ENCODE results near the gene HTR3C. TPM values are rescaled to one million over a fixed set of nuclear protein-coding genes. Genes with fewer than 3 reads are reported as not detected.
A peak's percentile ranks its signal among the peaks of the same experiment; 100 is the strongest.

HTR3C gene
- total and polyA plus RNA-seq, 8 donors: 0.10 to 0.16 (median 0.15) TPM; not detected in 4

- intact Hi-C loops (cut with DNase I): loop anchor here in 1 of 2 donors (5.0 kb wide), 1 partner anchor 119 kb away; no protein-coding TSS in a partner anchor
- Histone ChIP-seq H3K4me3 (peak overlapping the region in 1 of 2 donors; percentile 76), H3K36me3 (peaks cover 0 to 24% of the 10 kb centered on the region in 2 donors), H3K27ac (no peak overlapping the region), H3K9me3 (no peaks in the 10 kb centered on the region), H3K4me1 (peaks cover 9 to 24% of the 10 kb centered on the region in 2 donors), H3K27me3 (no peaks in the 10 kb centered on the region)
- ATAC-seq (no peak), DNase-seq (no peak)
- no peak for TF ChIP-seq CTCF (IDR thresholded peaks at IDR 0.05)
Observed at GRCh38 chr3:184016169-184016570, 36.7 kb upstream of the HTR3C start.

DNA sequence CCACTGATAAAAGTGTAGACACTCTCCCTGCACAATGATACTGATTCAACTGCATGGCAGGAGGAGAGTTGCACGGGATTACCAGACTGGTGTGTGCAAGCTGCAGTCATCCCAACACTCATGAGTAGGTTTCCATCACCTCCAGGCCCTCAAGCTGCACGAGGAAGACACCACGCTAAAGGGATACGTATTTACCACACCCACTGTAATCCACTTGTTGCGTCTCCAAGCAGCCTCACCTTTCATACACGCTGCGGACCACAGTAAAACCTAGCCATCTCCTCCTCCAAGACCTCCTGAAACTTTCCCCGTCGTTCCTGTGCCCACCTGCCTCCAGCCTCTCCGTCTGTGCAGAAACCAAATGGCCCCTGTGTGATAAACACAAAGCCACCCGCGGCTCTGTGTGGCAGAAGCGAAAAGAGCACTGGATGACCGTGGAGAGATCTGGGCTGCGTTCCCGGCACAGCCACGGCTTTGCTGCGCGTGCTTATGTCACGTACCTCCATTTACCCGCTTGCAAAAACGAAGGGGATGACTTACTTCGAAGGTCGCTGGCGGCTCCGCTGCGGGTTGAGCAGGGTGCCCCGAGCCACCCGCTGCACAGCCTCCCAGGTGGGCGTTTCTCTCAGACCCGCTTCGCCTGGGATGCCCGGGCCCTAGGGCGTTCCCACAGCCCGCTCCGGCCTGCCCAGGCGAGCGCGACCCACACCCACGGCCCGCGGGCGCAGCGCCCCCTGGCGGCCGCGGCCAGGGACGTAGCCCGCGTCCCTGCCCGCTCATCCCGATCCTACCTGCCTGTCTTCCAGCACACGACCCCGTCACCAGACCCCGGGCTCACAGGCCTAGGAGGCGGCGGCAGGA, 35.8 kb upstream of the HTR3C start:
- ATAC-seq (peak; percentile 96), DNase-seq (peak in 3 of 4 donors; percentile 62 to 95 (median 67))
- Histone ChIP-seq H3K4me1 (peaks cover 9 to 32% of the 10 kb centered on the region in 2 donors), H3K27ac (peak overlapping the region; percentile 49 to 71), H3K9me3 (no peaks in the 10 kb centered on the region), H3K4me3 (peak overlapping the region; percentile 76 to 96), H3K27me3 (no peaks in the 10 kb centered on the region), H3K36me3 (peaks cover 0 to 19% of the 10 kb centered on the region in 2 donors)
- intact Hi-C loops (cut with DNase I): loop anchor here in 1 of 2 donors (5.0 kb wide), 1 partner anchor 120 kb away; no protein-coding TSS in a partner anchor
- peak; percentile 95 to 97 for TF ChIP-seq CTCF (IDR thresholded peaks at IDR 0.05)

- ATAC-seq: peak; percentile 99
- intact Hi-C loops (cut with DNase I): loop anchor here in 1 of 2 donors (5.0 kb wide), 1 partner anchor 121 kb away; no protein-coding TSS in a partner anchor
- peaks cover 9 to 32% of the 10 kb centered on the region in 2 donors for H3K4me1 ChIP-seq
Observed at GRCh38 chr3:184017672-184018423, 35.0 kb upstream of the HTR3C start, which contains the start of gene ABCC5. ABCC5 (minus strand) TSS chr3:184017884; CDS start chr3:184014392, 3,492 bp downstream.

DNA sequence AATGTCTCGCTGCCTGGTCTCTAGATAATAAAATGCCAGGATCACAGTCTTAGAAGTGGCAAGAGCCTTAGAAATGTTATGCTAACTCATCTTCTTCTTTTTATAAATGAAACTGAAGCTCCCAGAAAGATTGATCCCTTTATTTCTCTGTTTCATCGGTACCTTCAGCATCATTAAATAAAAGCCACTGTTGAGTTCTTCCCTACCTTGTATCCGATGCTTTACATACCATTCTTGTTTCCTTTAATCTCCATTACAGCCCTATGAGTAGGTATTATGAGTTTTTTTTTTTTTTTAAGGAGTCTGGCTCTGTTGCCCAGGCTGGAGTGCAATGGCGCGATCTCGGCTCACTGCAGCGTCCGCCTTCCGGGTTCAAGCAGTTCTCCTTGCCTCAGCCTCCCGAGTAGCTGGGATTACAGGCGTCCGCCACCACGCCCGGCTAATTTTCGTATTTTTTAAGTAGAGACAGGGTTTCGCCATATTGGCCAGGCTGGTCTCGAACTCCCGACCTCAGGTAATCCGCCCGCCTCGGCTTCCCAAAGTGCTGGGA, 34.3 kb upstream of the HTR3C start:
- DNase-seq (no peak), ATAC-seq (no peak)
- intact Hi-C loops (cut with DNase I): loop anchor here in 1 of 2 donors (5.0 kb wide), 1 partner anchor 121 kb away; no protein-coding TSS in a partner anchor
- Histone ChIP-seq H3K4me3 (peak overlapping the region; percentile 76 to 96), H3K4me1 (peaks cover 9 to 32% of the 10 kb centered on the region in 2 donors), H3K36me3 (peaks cover 0 to 7% of the 10 kb centered on the region in 2 donors), H3K27ac (peak overlapping the region; percentile 66 to 71), H3K9me3 (no peaks in the 10 kb centered on the region), H3K27me3 (no peaks in the 10 kb centered on the region)
- no peak for TF ChIP-seq CTCF (IDR thresholded peaks at IDR 0.05)

More at GRCh38 chr3:184017672-184018423, 35.0 kb upstream of the HTR3C start, which contains the start of gene ABCC5:
- no peaks in the 10 kb centered on the region for H3K9me3 ChIP-seq
- peak within 1 kb of the TSS; percentile 76 to 96 for H3K4me3 ChIP-seq
- peaks cover 0 to 13% of the 10 kb centered on the region in 2 donors for H3K36me3 ChIP-seq
- TF ChIP-seq CTCF (IDR thresholded peaks at IDR 0.05): peak; percentile 44 to 78
- DNase-seq: peak; percentile 88 to 97 (median 95)
- H3K27me3 ChIP-seq: no peaks in the 10 kb centered on the region
- H3K27ac ChIP-seq: peak within 1 kb of the TSS; percentile 66 to 71

Data from left lung (tissue), 10 donors.